Stimulated activated CD4-positive, alpha-beta T cell treated with anti-CD3 and anti-CD28 coated beads, TNF-alpha, amount 100 ng/mL, for 24 hours (primary cell): Measurements from ENCODE around the gene CGAS.
A peak's percentile ranks its signal among the peaks of the same experiment; 100 is the strongest.
"Not testable (repeated sequence)": the region's sequence is repeated elsewhere in the genome, so short reads cannot be mapped to it uniquely, and the experiment has no call there.

ENCODE experiments used
- DNase-seq, 3 experiments: peaks; one replicate each; pipeline ENCODE4 v3.0.0-alpha.2; 2020; ENCODE audit warnings: low read depth in 3 of 3

CGAS gene

DNA sequence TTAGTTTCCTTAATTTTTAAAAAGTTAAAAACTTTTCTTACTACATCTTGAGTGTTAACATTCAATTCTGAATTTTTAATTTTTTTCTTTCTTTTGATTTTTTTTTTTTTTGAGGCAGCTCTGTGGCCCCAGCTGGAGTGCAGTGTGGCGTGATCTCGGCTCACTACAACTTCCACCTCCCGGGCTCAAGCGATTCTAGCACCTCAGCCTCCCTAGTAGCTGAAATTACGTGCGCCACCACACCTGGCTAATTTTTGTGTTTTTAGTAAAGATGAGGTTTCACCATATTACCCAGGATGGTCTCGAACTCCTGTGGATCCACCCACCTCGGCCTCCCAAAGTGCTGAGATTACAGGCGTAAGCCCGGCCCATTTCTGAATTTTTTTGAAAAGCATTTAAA lies 56.2 kb downstream of the CGAS start:
- no peak for DNase-seq

- peak in 1 of 3 experiments; percentile 36 for DNase-seq
These were observed 57.3 kb downstream of the CGAS start, which contains the start of gene DDX43 for GRCh38 chr6:73394577-73395354. TSS of gene DDX43 (plus strand) at chr6:73394828. CDS start at chr6:73394906, 78 bp downstream.

DNA sequence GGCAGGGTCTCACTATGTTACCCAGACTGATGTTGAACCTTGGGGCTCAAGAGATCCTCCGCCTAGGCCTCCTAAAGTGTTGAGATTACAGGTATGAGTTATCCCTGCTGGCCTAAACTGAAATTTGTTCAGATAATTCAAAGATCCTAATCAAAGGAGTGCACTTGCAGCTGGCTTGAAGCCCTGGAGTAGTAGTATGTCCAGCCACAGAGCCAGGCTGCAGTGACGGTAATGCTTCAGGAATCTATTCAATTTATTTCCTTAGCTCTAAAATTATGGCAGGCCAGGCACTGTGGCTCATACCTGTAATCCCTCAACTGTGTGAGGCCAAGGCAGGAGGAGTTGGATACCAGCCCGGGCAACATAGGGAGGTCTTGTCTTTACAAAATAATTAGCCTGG lies 58.8 kb downstream of the CGAS start:
- DNase-seq: no peak

- DNase-seq: not testable (repeated sequence)
These were observed 59.9 kb downstream of the CGAS start for GRCh38 chr6:73392188-73392587.

DNA sequence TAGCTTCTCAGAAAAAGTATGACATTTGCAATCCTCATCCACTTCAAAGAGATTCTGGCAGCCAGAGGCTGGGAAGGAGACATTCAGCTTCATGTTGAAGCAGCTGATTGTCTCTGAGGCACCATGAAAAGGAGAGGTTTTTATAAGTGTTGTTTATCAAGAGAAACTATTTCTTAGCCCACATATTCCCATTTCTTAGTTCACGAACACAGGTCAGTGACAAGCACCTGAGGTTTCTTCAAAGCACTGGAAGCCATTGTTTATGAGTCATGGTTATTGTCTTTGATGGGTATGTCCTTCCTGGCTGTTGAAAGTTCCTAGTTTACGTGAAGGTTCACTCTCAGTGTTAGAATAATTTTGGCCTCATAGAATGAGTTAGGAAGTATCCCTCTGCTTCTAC lies 60.4 kb downstream of the CGAS start:
- DNase-seq: no peak

GRCh38 chr6:73389854-73390253 lies 62.2 kb downstream of the CGAS start:
- DNase-seq: no peak

GRCh38 chr6:73388800-73389512 lies 63.1 kb downstream of the CGAS start:
- peak in 2 of 3 experiments; percentile 20 to 64 for DNase-seq

- DNase-seq: no peak
These were observed 63.7 kb downstream of the CGAS start for GRCh38 chr6:73388433-73388799.

GRCh38 chr6:73382462-73383113 lies 69.5 kb downstream of the CGAS start:
- DNase-seq: no peak

- DNase-seq: not testable (repeated sequence)
These were observed 70.6 kb downstream of the CGAS start for GRCh38 chr6:73381531-73381930.

DNA sequence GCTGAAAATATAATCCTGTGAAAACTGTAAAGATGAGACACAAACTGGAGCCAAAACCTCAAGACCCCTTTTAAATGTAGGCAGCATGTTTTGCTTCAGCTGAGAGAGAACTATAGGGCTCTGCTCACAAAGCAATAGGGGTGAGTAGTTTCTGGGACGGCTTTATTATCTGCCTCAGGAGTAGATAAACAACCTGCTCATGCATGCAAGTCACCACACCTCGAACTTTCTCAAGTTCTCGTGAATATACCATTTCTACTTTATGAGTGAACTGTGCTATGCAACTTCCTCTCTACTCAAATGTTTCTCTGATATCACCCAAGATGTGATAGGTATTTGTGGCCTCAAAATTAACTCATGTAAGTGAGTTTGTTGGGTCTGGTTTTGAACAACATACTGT lies 74.9 kb downstream of the CGAS start:
- no peak for DNase-seq

GRCh38 chr6:73375216-73375615 lies 76.9 kb downstream of the CGAS start:
- no peak for DNase-seq
